Inferior parietal cortex (tissue), 1 donor: ENCODE data around the gene VRTN.

Source experiments
- DNase-seq: peaks from one replicate; pipeline ENCODE4 v3.0.0-alpha.2; 2016; ENCODE audit errors: extremely low spot score

The VRTN gene

GRCh38 chr14:74395094-74395493 is 46.8 kb downstream of the VRTN start:
- DNase-seq = no peak

GRCh38 chr14:74400031-74400685 is 51.9 kb downstream of the VRTN start:
- no peak for DNase-seq

- DNase-seq = no peak
Measured at GRCh38 chr14:74400919-74401503, 52.7 kb downstream of the VRTN start.

- no peak for DNase-seq
Measured at GRCh38 chr14:74401504-74402241, 53.4 kb downstream of the VRTN start.

- no peak for DNase-seq
Measured at GRCh38 chr14:74402401-74403251, 54.4 kb downstream of the VRTN start.

- DNase-seq = no peak
Measured at GRCh38 chr14:74403619-74404417, 55.5 kb downstream of the VRTN start.

- DNase-seq = no peak
Measured at GRCh38 chr14:74404435-74404834, 56.2 kb downstream of the VRTN start.

GRCh38 chr14:74405663-74406062 is 57.4 kb downstream of the VRTN start:
- no peak for DNase-seq

GRCh38 chr14:74407021-74407800 is 58.9 kb downstream of the VRTN start:
- DNase-seq = no peak

GRCh38 chr14:74407801-74408154 is 59.5 kb downstream of the VRTN start:
- no peak for DNase-seq

GRCh38 chr14:74408870-74409269 is 60.6 kb downstream of the VRTN start:
- no peak for DNase-seq

GRCh38 chr14:74409441-74409840 is 61.2 kb downstream of the VRTN start:
- DNase-seq = no peak
